NCI-H2081 treated with DMSO at 0.1 percent for 48 hours (cell line): ENCODE measurements around the gene TYRO3.

ENCODE experiments used
- DNase-seq: peaks from one replicate; lab custom pipeline; 2025; lab: John Stamatoyannopoulos, UW

TYRO3 gene

GRCh38 chr15:41558400-41559238, at the start of gene TYRO3:
Gene TYRO3, plus strand, starts transcription at chr15:41559212. Its CDS starts 46 bp downstream, at chr15:41559258.
- no peak for DNase-seq

GRCh38 chr15:41510728-41511127, 48.3 kb upstream of the TYRO3 start:
- DNase-seq, result no peak

DNA sequence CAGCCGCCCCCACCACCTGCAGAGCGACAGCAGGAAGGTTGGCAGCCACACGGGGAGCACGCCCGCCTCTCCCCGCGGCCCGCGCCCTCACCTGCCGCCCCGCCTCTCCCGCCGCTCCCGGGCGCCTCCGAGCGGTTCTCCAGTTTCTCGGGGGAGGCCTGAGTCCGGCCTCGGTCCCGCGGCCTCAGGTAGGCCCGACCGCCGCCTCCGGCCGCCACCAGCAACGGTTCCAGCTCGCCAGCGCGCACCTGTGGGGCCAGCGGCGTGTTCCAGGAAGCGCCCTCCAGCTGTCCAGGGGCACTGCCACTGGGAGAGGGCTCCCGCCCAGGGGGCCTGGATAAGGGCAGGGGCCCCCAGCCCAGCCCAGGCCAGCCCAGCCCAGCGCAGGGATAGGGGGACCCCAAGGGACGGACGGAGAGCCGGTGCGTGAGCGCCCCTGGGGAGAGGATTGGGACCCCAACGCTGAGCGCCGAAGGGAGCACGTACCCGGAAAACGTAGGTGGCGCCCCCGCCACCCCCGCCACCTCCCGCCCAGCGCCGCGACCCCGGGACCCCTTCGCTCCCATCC, 47.6 kb upstream of the TYRO3 start:
- DNase-seq, result no peak

DNA sequence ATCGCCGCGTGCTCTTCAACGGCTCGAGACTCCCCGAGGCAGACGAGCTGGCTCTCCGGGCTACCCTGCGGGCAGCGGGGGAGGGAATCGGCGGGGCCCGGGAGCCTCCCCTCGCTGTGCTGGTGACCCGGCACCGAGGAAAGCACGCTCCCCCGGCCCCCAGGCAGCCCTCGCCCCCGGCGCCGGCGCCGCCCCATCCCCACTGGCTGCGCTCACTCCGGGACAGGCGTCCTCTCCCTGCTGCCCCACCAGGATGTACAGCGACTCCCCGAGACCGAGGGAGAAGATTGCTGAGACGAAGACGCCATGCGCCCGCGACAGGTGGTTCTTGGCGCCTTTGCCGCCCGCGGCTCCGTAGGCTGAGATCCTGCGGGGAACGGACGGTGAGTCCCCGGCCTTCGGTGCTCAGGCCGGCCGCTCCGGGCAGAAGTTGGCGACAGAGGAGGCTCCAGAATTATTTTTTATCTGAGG, 47.1 kb upstream of the TYRO3 start:
- DNase-seq, result no peak

DNA sequence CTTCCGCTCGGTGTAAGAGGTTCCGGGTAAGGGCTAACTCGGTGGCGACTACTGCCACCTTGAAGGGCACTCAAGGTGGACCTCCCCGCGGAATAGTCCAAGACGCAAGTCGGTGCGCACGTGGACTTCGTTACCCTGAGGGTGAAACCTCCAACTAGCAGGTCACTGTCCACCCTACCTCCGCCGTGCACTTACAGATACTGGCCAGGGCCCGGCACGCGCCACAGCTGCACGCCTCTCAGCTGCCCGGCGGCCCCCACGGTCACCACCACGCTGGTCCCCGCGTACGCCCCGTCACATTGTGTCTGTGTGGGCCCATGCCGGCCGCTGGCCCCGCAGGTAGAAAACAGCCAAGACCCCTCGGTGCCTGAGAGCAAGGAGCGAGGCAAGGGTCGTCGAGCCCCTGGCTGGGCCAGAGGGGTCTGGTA, 46.5 kb upstream of the TYRO3 start:
- no peak for DNase-seq

GRCh38 chr15:41512940-41513505, 46.0 kb upstream of the TYRO3 start:
- no peak for DNase-seq

DNA sequence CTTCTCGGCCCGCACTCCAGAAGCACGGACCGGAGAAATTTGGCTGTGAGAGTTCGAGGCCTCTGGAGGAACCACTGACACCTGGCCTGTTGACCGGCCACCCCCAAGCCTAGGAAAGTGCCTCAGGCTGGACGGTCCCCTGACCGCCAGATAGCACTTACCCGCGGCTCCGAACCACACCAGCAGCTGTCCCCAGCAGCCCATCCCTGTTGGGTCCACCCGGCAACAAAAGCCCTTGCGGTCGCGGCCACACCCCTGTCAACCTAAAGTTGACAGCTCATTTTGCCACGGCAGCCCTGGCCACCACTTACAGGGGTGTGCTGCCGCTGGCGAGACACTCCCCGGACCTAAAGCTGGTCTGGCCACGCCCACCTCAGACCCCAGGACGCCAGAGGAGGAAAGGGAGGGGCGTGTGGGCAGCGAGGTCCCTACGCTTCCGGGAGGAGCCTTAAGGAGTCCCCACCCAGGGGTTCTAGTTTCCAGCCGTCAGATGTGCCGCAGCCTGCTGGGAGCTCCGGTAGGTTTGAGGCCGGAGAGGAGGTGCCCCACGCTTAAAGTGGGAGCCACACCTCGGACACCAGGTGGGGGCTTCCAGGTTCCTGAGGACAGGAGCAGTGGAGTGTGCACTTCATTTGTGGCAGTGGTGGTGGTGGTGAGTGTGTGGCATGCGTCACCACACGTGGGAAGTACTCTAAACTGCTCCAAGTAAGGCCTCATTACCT, 45.3 kb upstream of the TYRO3 start, which contains the start of gene LTK:
LTK (minus strand) TSS at position 322 of the 722 bp plus-strand sequence; CDS start at position 204, 118 bp downstream.
- no peak for DNase-seq

DNA sequence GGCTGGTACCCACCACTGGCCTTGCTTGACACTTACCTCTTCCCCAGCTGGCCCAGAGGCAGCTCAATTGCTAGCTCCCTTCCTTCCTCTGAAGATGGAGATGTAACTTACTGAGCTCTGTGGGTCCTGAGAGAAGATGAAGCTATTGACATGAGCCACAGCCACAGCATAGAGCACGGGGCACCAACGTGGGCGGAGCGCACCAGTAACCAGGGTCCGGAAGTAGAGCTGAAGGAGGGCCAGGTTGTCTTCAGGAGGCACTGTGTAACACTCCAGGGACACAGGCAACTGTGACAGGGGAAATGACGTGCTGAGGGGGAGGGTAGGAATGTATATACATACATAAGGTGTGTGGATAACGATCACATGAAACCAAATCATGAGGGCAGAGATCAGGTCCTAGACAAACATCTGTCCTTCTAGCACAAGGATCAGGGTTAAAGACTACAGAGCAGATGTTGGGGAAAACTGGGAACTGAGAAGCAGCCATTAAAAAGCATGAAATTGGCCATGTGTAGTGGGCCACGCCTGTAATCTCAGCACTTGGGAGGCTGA, 41.0 kb upstream of the TYRO3 start:
- no peak for DNase-seq

GRCh38 chr15:41520636-41521035, 38.4 kb upstream of the TYRO3 start:
- no peak for DNase-seq

GRCh38 chr15:41521614-41522013, 37.4 kb upstream of the TYRO3 start:
- DNase-seq, result no peak

DNA sequence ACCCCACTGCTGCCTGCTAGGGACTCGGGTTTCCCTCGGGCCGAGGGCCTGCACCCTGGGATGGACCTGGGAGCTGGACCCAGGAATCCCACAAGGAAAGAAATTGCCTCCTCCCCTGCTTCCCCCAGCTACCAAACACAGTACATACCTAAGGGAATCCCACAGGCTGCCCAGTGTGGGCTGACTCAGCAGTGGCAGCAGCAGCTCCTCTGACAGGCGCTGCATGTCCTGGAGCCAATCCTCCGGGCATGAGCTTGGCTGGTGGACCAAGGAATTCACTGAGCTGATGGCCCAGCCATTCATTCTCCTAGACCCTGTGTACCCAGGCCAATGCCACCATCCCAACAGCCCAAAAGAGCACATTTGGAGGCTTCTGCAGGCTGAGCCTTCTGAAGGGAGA, 35.9 kb upstream of the TYRO3 start:
- DNase-seq, result no peak

- no peak for DNase-seq
Observed at GRCh38 chr15:41530363-41530956, 28.6 kb upstream of the TYRO3 start.

DNA sequence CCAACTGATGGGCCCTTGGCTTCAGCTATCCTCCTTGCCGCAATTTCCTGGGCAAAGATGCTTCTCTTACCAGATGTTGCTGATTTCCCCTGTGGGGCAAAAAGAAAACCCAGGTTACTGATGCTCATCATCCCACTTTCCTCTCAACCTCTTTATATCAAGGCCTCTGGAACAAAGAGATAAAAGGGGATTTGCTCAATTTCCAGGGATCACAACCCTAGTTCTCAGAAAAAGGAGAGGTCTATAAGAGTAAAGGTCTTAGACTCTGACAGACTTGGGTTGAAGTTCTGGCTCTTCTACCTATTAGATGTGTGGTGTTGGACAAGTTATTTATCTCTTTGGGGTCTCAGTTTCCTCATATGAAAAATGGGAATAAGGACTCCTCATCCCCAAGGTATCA, 23.5 kb upstream of the TYRO3 start:
- DNase-seq, result no peak

DNA sequence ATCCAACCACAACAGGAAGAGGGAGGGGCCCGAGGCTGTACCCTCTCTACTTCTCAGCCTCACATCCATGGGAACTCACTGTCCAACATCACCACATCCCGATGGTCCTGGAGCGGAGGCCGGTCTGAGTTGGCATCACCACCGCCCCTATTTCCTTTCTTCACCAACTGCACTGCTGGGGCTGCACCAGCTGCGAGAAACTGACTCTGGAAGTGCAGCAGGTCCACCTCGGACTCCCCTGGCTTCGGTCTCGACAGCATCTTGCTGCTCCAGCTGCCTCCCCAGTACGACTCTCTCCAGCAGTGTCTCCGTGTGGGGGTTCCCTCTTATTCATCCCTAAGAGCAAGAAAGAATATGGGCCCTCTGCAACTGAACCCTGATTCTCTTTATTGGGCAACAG, 22.1 kb upstream of the TYRO3 start:
- no peak for DNase-seq

GRCh38 chr15:41543521-41543870, 15.5 kb upstream of the TYRO3 start:
- DNase-seq, result no peak

DNA sequence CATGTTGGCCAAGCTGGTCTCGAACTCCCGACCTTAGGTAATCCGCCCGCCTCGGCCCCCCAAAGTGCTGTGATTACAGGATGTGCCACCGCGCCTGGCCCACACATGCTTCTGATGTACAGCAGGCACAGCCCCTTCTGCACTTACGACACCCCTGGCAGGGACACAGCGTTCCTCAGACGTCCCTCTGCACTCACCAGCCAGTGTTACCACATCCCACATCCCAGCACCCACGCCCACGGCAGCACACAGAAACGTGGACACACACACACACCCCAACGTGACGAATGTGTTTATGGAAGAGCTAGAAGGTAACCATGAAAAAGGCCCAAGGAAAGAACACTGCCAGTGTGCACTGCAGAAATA, 14.4 kb upstream of the TYRO3 start:
- no peak for DNase-seq

DNA sequence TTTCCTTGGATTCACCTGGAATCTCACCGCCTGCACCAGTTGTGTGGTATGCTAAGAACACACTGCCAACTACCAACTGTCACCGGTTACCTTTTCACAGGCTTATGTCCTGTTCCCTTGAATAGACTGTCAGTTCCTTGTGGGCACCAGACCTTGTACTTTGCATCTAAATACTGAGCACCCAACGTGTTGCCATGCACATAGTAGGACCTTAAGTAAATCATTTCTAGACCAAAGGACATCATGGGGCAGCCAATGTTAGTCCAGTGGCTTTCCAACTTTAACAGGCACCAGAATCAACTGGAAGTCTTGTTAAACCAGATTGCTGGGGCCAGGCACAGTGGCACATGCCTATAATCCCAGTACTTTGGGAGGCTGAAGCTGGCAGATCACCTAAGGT, 13.8 kb upstream of the TYRO3 start:
- DNase-seq, result no peak

GRCh38 chr15:41546851-41547786, 11.9 kb upstream of the TYRO3 start:
- DNase-seq, result no peak

DNA sequence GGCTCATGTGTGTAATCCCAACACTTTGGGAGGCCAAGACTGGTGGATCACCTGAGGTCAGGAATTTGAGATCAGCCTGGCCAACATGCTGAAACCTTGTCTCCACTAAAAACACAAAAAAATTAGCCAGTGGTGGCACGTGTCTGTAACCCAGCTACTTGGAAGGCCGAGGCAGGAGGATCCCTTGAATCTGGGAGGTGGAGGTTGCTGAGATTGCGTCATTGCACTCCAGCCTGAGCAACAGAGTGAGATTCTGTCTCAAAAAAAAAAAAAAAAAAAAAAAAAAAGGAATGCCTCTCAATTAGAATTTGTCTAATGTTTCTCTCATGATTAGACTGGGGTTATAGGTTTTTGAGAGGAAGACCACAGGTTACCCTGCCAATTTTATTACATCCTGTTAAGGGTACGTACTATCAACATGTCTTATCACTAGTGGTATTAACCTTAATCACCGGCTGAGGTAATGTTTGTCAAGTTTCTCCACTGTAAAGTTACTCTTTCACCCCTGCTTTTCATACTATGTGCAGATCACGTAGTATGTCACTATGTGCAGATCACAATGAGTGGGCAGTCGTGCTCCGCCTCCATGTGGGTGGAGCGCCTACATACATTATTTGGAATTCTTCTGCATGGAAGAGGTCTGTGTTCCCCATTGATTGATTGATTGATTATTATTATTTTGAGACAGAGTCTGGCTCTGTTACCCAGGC, 8.8 kb upstream of the TYRO3 start:
- no peak for DNase-seq

GRCh38 chr15:41553731-41554130, 5.3 kb upstream of the TYRO3 start:
- no peak for DNase-seq
